Loucy (cell line): ENCODE measurements around the gene CYB5A.

Experiments
- H2AFZ ChIP-seq: fragments of 200-600 bp; sonication (generic); 2 replicates; pipeline ENCODE4 v1.6.0; 2016; ENCODE audit warnings: antibody characterized with exemption, mild to moderate bottlenecking, low read length, moderate library complexity
- H3F3A ChIP-seq: fragments of 200-600 bp; 2 replicates; pipeline ENCODE4 v1.6.0; 2016; ENCODE audit warnings: antibody characterized with exemption, low read depth, mild to moderate bottlenecking
- H3K27me3 ChIP-seq: fragments of 200-600 bp; sonication (generic); 2 replicates; pipeline ENCODE4 v1.6.1; 2014; ENCODE audit warnings: low read length, mild to moderate bottlenecking; ENCODE audit not compliant: insufficient read depth, poor library complexity, severe bottlenecking
- H3K36me3 ChIP-seq: fragments of 200-600 bp; sonication (generic); 2 replicates; pipeline ENCODE4 v1.6.1; 2016; ENCODE audit warnings: low read length; ENCODE audit not compliant: insufficient read depth
- H3K4me1 ChIP-seq: fragments of 200-600 bp; sonication (generic); 2 replicates; pipeline ENCODE4 v1.5.1; 2014; ENCODE audit warnings: low read length, mild to moderate bottlenecking; ENCODE audit not compliant: insufficient read depth, poor library complexity, severe bottlenecking
- H3K4me2 ChIP-seq: fragments of 200-600 bp; sonication (generic); 2 replicates; pipeline ENCODE4 v1.6.0; 2014; ENCODE audit warnings: antibody characterized with exemption, low read length, low read depth, mild to moderate bottlenecking; ENCODE audit not compliant: poor library complexity, severe bottlenecking
- H3K4me3 ChIP-seq: fragments of 200-600 bp; sonication (generic); 2 replicates; pipeline ENCODE4 v1.5.1; 2014; ENCODE audit warnings: low read length, mild to moderate bottlenecking, mixed read lengths; ENCODE audit not compliant: poor library complexity, severe bottlenecking
- H3K79me2 ChIP-seq: fragments of 200-600 bp; sonication (generic); 2 replicates; pipeline ENCODE4 v1.6.1; 2014; ENCODE audit warnings: low read length; ENCODE audit not compliant: insufficient read depth
- H3K9ac ChIP-seq: fragments of 200-600 bp; sonication (generic); 2 replicates; pipeline ENCODE4 v1.6.0; 2014; ENCODE audit warnings: mild to moderate bottlenecking, low read depth, low read length, moderate library complexity; ENCODE audit not compliant: poor library complexity, severe bottlenecking
- H3K9me2 ChIP-seq: fragments of 200-600 bp; sonication (generic); replicated peaks from 2 replicates; pipeline ENCODE4 v1.6.1; 2016; ENCODE audit warnings: low read depth, low read length, mixed read lengths
- H3K9me3 ChIP-seq: fragments of 200-600 bp; sonication (generic); 2 replicates; pipeline ENCODE4 v1.6.1; 2014; ENCODE audit warnings: mild to moderate bottlenecking, antibody characterized with exemption, low read length, low read depth; ENCODE audit not compliant: insufficient read depth
- H4K20me1 ChIP-seq: fragments of 200-600 bp; sonication (generic); 2 replicates; pipeline ENCODE4 v1.6.0; 2014; ENCODE audit warnings: antibody characterized with exemption, low read length, mild to moderate bottlenecking; ENCODE audit not compliant: insufficient read depth, poor library complexity, severe bottlenecking
- EZH2phosphoT487 ChIP-seq: fragments of 200-600 bp; IDR thresholded peaks from 2 replicates; pipeline ENCODE4 v1.6.1; 2018; ENCODE audit warnings: antibody characterized with exemption, mild to moderate bottlenecking, moderate library complexity, borderline replicate concordance
- TF ChIP-seq, protein P1 (sequence below): fragments of 200-600 bp; sonication (generic); conservative IDR thresholded peaks from 2 replicates; pipeline ENCODE4 v1.5.1; 2014; ENCODE audit warnings: mild to moderate bottlenecking, antibody characterized with exemption, low read length

CYB5A gene

DNA sequence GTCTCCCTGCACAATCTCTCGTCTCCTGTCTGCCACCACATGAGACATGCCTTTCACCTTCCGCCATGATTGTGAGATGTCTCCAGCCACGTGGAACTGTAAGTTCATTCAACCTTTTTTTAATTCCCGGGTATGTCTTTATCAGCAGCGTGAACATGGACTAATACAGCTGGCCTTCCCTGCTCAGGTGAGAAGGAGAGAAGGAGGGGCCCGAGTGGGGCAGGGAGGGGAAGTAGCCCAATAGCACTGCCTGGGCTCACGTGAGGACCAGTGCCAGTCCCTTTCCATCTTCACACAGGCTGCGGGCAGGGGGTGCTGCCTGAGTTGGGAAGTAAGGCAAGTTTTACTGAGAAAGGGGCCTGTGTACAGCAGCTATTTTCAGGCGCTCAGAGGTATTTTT is 70.7 kb downstream of the CYB5A start:
- Histone ChIP-seq H3F3A (no peaks in the 10 kb centered on the region), H3K9me3 (no peaks in the 10 kb centered on the region), H3K4me2 (no peak overlapping the region), H3K79me2 (no peaks in the 10 kb centered on the region), H3K36me3 (no peaks in the 10 kb centered on the region), H3K9me2 (no peaks in the 10 kb centered on the region), H3K9ac (no peak overlapping the region), H4K20me1 (no peaks in the 10 kb centered on the region), H2AFZ (no peak overlapping the region), H3K4me1 (no peaks in the 10 kb centered on the region), H3K4me3 (no peak overlapping the region), H3K27me3 (no peaks in the 10 kb centered on the region)
- TF ChIP-seq, protein P1, sequence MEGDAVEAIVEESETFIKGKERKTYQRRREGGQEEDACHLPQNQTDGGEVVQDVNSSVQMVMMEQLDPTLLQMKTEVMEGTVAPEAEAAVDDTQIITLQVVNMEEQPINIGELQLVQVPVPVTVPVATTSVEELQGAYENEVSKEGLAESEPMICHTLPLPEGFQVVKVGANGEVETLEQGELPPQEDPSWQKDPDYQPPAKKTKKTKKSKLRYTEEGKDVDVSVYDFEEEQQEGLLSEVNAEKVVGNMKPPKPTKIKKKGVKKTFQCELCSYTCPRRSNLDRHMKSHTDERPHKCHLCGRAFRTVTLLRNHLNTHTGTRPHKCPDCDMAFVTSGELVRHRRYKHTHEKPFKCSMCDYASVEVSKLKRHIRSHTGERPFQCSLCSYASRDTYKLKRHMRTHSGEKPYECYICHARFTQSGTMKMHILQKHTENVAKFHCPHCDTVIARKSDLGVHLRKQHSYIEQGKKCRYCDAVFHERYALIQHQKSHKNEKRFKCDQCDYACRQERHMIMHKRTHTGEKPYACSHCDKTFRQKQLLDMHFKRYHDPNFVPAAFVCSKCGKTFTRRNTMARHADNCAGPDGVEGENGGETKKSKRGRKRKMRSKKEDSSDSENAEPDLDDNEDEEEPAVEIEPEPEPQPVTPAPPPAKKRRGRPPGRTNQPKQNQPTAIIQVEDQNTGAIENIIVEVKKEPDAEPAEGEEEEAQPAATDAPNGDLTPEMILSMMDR = no peak
- TF ChIP-seq EZH2phosphoT487 = no peak

DNA sequence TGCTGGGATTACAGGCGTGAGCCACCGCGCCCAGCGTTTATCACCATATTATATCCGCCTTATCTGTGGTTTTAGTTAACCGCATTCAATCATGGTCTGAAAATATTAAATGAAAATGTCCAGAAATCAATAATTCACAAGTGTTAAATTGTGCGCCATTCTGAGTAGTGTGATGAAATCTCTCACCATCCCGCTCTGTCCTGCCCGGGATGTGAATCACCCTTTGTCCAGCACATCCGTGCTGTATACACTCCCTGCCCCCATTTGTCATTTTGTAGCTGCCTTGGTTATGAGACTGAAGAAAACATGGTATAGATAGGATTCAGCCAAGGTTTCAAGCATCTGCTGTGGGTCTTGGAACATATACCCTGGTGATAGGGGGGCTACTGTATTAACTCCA is 72.7 kb downstream of the CYB5A start:
- no peak overlapping the region for H2AFZ ChIP-seq
- H3K9me2 ChIP-seq = no peaks in the 10 kb centered on the region
- H3K9ac ChIP-seq = no peak overlapping the region
- TF ChIP-seq, protein P1 = no peak
- no peak for TF ChIP-seq EZH2phosphoT487
- H3K4me1 ChIP-seq = no peaks in the 10 kb centered on the region
- no peaks in the 10 kb centered on the region for H3K27me3 ChIP-seq
- no peaks in the 10 kb centered on the region for H3K9me3 ChIP-seq
- H4K20me1 ChIP-seq = no peaks in the 10 kb centered on the region
- no peaks in the 10 kb centered on the region for H3F3A ChIP-seq
- H3K79me2 ChIP-seq = no peaks in the 10 kb centered on the region
- H3K4me3 ChIP-seq = no peak overlapping the region
- H3K4me2 ChIP-seq = no peak overlapping the region
- H3K36me3 ChIP-seq = no peaks in the 10 kb centered on the region

DNA sequence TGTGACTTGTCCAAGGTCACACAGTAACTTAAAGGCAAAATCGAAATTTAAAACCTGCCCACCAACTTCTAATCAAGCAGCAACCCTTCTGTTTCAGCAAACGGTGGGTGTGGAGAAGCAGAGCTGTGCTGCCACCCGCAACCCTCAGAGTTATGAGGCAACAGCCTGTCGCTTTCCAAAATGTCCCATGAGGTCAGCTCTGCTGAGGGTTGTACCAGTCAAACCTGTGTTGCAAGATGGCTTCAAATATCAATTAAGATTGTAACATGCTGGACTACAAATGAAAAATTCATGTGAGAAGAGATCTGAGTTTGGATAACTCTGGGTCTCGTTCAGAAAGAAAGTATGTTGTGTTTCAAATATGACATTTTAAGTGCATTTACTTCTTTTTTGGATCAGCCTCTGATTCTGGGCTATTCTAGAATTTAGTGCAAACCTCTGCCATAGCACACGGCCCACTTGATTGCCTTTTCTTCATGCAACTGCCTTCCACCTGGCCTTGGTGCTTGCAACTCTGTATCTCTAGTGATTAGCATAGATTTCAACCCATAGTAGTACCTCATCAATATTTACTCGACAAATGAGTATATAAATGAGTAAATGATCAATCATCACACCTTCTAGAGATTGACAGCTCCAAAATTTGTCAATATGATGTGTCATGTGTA is 74.2 kb downstream of the CYB5A start:
- TF ChIP-seq, protein P1 = no peak
- TF ChIP-seq EZH2phosphoT487 = no peak
- Histone ChIP-seq H3K9ac (no peak overlapping the region), H3K27me3 (no peaks in the 10 kb centered on the region), H2AFZ (no peak overlapping the region), H3K9me3 (no peaks in the 10 kb centered on the region), H3K9me2 (no peaks in the 10 kb centered on the region), H3K36me3 (no peaks in the 10 kb centered on the region), H3F3A (no peaks in the 10 kb centered on the region), H3K4me1 (no peaks in the 10 kb centered on the region), H4K20me1 (no peaks in the 10 kb centered on the region), H3K4me2 (no peak overlapping the region), H3K79me2 (no peaks in the 10 kb centered on the region), H3K4me3 (no peak overlapping the region)
